Activated effector memory CD4-positive, alpha-beta T cell treated with Interleukin-2 at 50 U/mL for 16 hours (primary cell): ENCODE measurements around the gene PTGR2.
"Not testable (repeated sequence)": the region's sequence is repeated elsewhere in the genome, so short reads cannot be mapped to it uniquely, and the experiment has no call there.

Experiments
- DNase-seq: peaks from one replicate; pipeline ENCODE4 v3.0.0-alpha.2; 2020

Gene PTGR2

GRCh38 chr14:73887694-73888459 is 36.2 kb downstream of the PTGR2 start:
- no peak for DNase-seq

GRCh38 chr14:73888460-73888725 is 36.8 kb downstream of the PTGR2 start:
- no peak for DNase-seq

- DNase-seq, result no peak
These were observed 37.3 kb downstream of the PTGR2 start for GRCh38 chr14:73888971-73889370.

- no peak for DNase-seq
These were observed 37.7 kb downstream of the PTGR2 start for GRCh38 chr14:73889376-73889775.

GRCh38 chr14:73894180-73894687 is 42.6 kb downstream of the PTGR2 start:
- DNase-seq, result not testable (repeated sequence)

GRCh38 chr14:73895939-73896338 is 44.3 kb downstream of the PTGR2 start:
- no peak for DNase-seq

- DNase-seq, result no peak
These were observed 44.9 kb downstream of the PTGR2 start for GRCh38 chr14:73896521-73896920.

- no peak for DNase-seq
These were observed 51.4 kb downstream of the PTGR2 start for GRCh38 chr14:73903028-73903427.

GRCh38 chr14:73909681-73910080 is 58.0 kb downstream of the PTGR2 start:
- no peak for DNase-seq

- no peak for DNase-seq
These were observed 61.6 kb downstream of the PTGR2 start for GRCh38 chr14:73913256-73913655.

- DNase-seq, result no peak
These were observed 64.7 kb downstream of the PTGR2 start for GRCh38 chr14:73916324-73916723.

- not testable (repeated sequence) for DNase-seq
These were observed 67.8 kb downstream of the PTGR2 start for GRCh38 chr14:73919457-73919856.

- DNase-seq, result no peak
These were observed 72.7 kb downstream of the PTGR2 start for GRCh38 chr14:73924337-73924736.
